ENCODE results near the gene PTPRG. TPM values are rescaled to one million over a fixed set of nuclear protein-coding genes. Genes with fewer than 3 reads are reported as not detected.
"Not testable (repeated sequence)": the region's sequence is repeated elsewhere in the genome, so short reads cannot be mapped to it uniquely, and the experiment has no call there.

The PTPRG gene
- total RNA-seq, 1 donor from 2014 or later, result 0.84 TPM

GRCh38 chr3:61682671-61683548 is 121.5 kb downstream of the PTPRG start:
- intact Hi-C loops (cut with micrococcal nuclease), result no loop called here

GRCh38 chr3:61683549-61684236 is 122.3 kb downstream of the PTPRG start:
- intact Hi-C loops (cut with micrococcal nuclease), result no loop called here

GRCh38 chr3:61684386-61684785 is 123.0 kb downstream of the PTPRG start:
- intact Hi-C loops (cut with micrococcal nuclease), result no loop called here

GRCh38 chr3:61685755-61686154 is 124.4 kb downstream of the PTPRG start:
- intact Hi-C loops (cut with micrococcal nuclease), result no loop called here

- intact Hi-C loops (cut with micrococcal nuclease), result no loop called here
Observed at GRCh38 chr3:61686228-61686648, 124.9 kb downstream of the PTPRG start.

GRCh38 chr3:61687206-61687605 is 125.8 kb downstream of the PTPRG start:
- intact Hi-C loops (cut with micrococcal nuclease), result no loop called here

- intact Hi-C loops (cut with micrococcal nuclease), result no loop called here
Observed at GRCh38 chr3:61687663-61688306, 126.4 kb downstream of the PTPRG start.

- intact Hi-C loops (cut with micrococcal nuclease), result no loop called here
Observed at GRCh38 chr3:61688307-61688984, 127.1 kb downstream of the PTPRG start.

- intact Hi-C loops (cut with micrococcal nuclease), result no loop called here
Observed at GRCh38 chr3:61690016-61690415, 128.6 kb downstream of the PTPRG start.

- intact Hi-C loops (cut with micrococcal nuclease), result no loop called here
Observed at GRCh38 chr3:61691466-61691865, 130.1 kb downstream of the PTPRG start.

GRCh38 chr3:61697301-61697700 is 135.9 kb downstream of the PTPRG start:
- intact Hi-C loops (cut with micrococcal nuclease), result no loop called here

GRCh38 chr3:61698278-61699072 is 137.1 kb downstream of the PTPRG start:
- intact Hi-C loops (cut with micrococcal nuclease), result not testable (repeated sequence)

GRCh38 chr3:61699622-61700021 is 138.3 kb downstream of the PTPRG start:
- intact Hi-C loops (cut with micrococcal nuclease), result no loop called here

- intact Hi-C loops (cut with micrococcal nuclease), result no loop called here
Observed at GRCh38 chr3:61701011-61701410, 139.6 kb downstream of the PTPRG start.

GRCh38 chr3:61702453-61702852 is 141.1 kb downstream of the PTPRG start:
- intact Hi-C loops (cut with micrococcal nuclease), result no loop called here

GRCh38 chr3:61704807-61705206 is 143.4 kb downstream of the PTPRG start:
- intact Hi-C loops (cut with micrococcal nuclease), result no loop called here

GRCh38 chr3:61707492-61707891 is 146.1 kb downstream of the PTPRG start:
- intact Hi-C loops (cut with micrococcal nuclease), result no loop called here

GRCh38 chr3:61710920-61711319 is 149.5 kb downstream of the PTPRG start:
- intact Hi-C loops (cut with micrococcal nuclease), result not testable (repeated sequence)

- intact Hi-C loops (cut with micrococcal nuclease), result no loop called here
Observed at GRCh38 chr3:61714225-61714624, 152.9 kb downstream of the PTPRG start.

GRCh38 chr3:61715886-61716527 is 154.6 kb downstream of the PTPRG start:
- intact Hi-C loops (cut with micrococcal nuclease), result no loop called here
